Measurements from ENCODE around the gene PTPRD.

Gene PTPRD

GRCh38 chr9:8419596-8420275 lies 2193.1 kb downstream of the PTPRD start:
- Histone ChIP-seq H3K9me2 (replicated peaks; ENCODE audit: insufficient read depth, low read length) (no peaks in the 10 kb centered on the region), H3K9ac (ENCODE audit: low read length) (no peak overlapping the region), H4K20me1 (ENCODE audit: low read depth, low read length) (no peaks in the 10 kb centered on the region), H3K9me3 (ENCODE audit: insufficient read depth, low read length) (no peaks in the 10 kb centered on the region), H3K4me3 (ENCODE audit: insufficient read depth, low read length, poor library complexity, severe bottlenecking) (no peak overlapping the region), H3K36me3 (ENCODE audit: low read length) (no peaks in the 10 kb centered on the region), H3K27me3 (ENCODE audit: low read length) (no peaks in the 10 kb centered on the region), H3K4me2 (ENCODE audit: low read depth, low read length, poor library complexity, severe bottlenecking) (no peak overlapping the region), H3F3A (ENCODE audit: insufficient read depth) (no peaks in the 10 kb centered on the region), H2AFZ (ENCODE audit: low read depth, low read length, severe bottlenecking) (no peak overlapping the region), H3K79me2 (ENCODE audit: insufficient read depth, low read length) (no peaks in the 10 kb centered on the region), H3K27ac (ENCODE audit: low read depth, low read length) (no peak overlapping the region)
- TF ChIP-seq CTCF (IDR thresholded peaks at IDR 0.05; ENCODE audit: insufficient read depth, low read length, poor library complexity, severe bottlenecking) = no peak
- no peak for TF ChIP-seq EZH2phosphoT487 (conservative IDR thresholded peaks at IDR 0.05; ENCODE audit: low read length)

GRCh38 chr9:8417341-8417740 lies 2195.5 kb downstream of the PTPRD start:
- Histone ChIP-seq H3K9me2 (replicated peaks; ENCODE audit: insufficient read depth, low read length) (no peaks in the 10 kb centered on the region), H3F3A (ENCODE audit: insufficient read depth) (no peaks in the 10 kb centered on the region), H3K4me2 (ENCODE audit: low read depth, low read length, poor library complexity, severe bottlenecking) (no peak overlapping the region), H3K27me3 (ENCODE audit: low read length) (no peaks in the 10 kb centered on the region), H2AFZ (ENCODE audit: low read depth, low read length, severe bottlenecking) (no peak overlapping the region), H3K9ac (ENCODE audit: low read length) (no peak overlapping the region), H3K27ac (ENCODE audit: low read depth, low read length) (no peak overlapping the region), H3K36me3 (ENCODE audit: low read length) (no peaks in the 10 kb centered on the region), H3K4me3 (ENCODE audit: insufficient read depth, low read length, poor library complexity, severe bottlenecking) (no peak overlapping the region), H4K20me1 (ENCODE audit: low read depth, low read length) (no peaks in the 10 kb centered on the region), H3K79me2 (ENCODE audit: insufficient read depth, low read length) (no peaks in the 10 kb centered on the region), H3K9me3 (ENCODE audit: insufficient read depth, low read length) (no peaks in the 10 kb centered on the region)
- no peak for TF ChIP-seq CTCF (IDR thresholded peaks at IDR 0.05; ENCODE audit: insufficient read depth, low read length, poor library complexity, severe bottlenecking)
- TF ChIP-seq EZH2phosphoT487 (conservative IDR thresholded peaks at IDR 0.05; ENCODE audit: low read length) = no peak

- Histone ChIP-seq H2AFZ (ENCODE audit: low read depth, low read length, severe bottlenecking) (no peak overlapping the region), H4K20me1 (ENCODE audit: low read depth, low read length) (no peaks in the 10 kb centered on the region), H3K9me2 (replicated peaks; ENCODE audit: insufficient read depth, low read length) (0 out of 2 replicates have a peak, but pooled peaks cover 4% of the 10 kb centered on the region), H3K79me2 (ENCODE audit: insufficient read depth, low read length) (no peaks in the 10 kb centered on the region), H3K36me3 (ENCODE audit: low read length) (no peaks in the 10 kb centered on the region), H3K27me3 (ENCODE audit: low read length) (no peaks in the 10 kb centered on the region), H3K9ac (ENCODE audit: low read length) (no peak overlapping the region), H3K4me2 (ENCODE audit: low read depth, low read length, poor library complexity, severe bottlenecking) (no peak overlapping the region), H3F3A (ENCODE audit: insufficient read depth) (no peaks in the 10 kb centered on the region), H3K9me3 (ENCODE audit: insufficient read depth, low read length) (no peaks in the 10 kb centered on the region; the same call in 1 of the 2 replicates), H3K27ac (ENCODE audit: low read depth, low read length) (no peak overlapping the region), H3K4me3 (ENCODE audit: insufficient read depth, low read length, poor library complexity, severe bottlenecking) (no peak overlapping the region)
- TF ChIP-seq CTCF (IDR thresholded peaks at IDR 0.05; ENCODE audit: insufficient read depth, low read length, poor library complexity, severe bottlenecking) (no peak), EZH2phosphoT487 (conservative IDR thresholded peaks at IDR 0.05; ENCODE audit: low read length) (no peak)
Observed at GRCh38 chr9:8412327-8412726, 2200.5 kb downstream of the PTPRD start.
